Measurements from ENCODE around the gene OR4C16.

DNA sequence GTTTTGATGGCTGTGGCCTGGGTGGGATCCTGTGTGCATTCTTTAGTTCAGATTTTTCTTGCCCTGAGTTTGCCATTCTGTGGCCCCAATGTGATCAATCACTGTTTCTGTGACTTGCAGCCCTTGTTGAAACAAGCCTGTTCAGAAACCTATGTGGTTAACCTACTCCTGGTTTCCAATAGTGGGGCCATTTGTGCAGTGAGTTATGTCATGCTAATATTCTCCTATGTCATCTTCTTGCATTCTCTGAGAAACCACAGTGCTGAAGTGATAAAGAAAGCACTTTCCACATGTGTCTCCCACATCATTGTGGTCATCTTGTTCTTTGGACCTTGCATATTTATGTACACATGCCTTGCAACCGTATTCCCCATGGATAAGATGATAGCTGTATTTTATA lies 620 bp downstream of the OR4C16 start:
- TF ChIP-seq EHMT2 (IDR thresholded peaks at IDR 0.05; ENCODE audit: borderline replicate concordance, low read depth, low read length), result no peak
- TF ChIP-seq, protein P1, sequence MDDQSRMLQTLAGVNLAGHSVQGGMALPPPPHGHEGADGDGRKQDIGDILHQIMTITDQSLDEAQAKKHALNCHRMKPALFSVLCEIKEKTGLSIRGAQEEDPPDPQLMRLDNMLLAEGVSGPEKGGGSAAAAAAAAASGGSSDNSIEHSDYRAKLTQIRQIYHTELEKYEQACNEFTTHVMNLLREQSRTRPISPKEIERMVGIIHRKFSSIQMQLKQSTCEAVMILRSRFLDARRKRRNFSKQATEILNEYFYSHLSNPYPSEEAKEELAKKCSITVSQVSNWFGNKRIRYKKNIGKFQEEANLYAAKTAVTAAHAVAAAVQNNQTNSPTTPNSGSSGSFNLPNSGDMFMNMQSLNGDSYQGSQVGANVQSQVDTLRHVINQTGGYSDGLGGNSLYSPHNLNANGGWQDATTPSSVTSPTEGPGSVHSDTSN (CRISPR knock-in tag; IDR thresholded peaks at IDR 0.05; ENCODE audit: borderline replicate concordance), result no peak
- TF ChIP-seq, protein P2, sequence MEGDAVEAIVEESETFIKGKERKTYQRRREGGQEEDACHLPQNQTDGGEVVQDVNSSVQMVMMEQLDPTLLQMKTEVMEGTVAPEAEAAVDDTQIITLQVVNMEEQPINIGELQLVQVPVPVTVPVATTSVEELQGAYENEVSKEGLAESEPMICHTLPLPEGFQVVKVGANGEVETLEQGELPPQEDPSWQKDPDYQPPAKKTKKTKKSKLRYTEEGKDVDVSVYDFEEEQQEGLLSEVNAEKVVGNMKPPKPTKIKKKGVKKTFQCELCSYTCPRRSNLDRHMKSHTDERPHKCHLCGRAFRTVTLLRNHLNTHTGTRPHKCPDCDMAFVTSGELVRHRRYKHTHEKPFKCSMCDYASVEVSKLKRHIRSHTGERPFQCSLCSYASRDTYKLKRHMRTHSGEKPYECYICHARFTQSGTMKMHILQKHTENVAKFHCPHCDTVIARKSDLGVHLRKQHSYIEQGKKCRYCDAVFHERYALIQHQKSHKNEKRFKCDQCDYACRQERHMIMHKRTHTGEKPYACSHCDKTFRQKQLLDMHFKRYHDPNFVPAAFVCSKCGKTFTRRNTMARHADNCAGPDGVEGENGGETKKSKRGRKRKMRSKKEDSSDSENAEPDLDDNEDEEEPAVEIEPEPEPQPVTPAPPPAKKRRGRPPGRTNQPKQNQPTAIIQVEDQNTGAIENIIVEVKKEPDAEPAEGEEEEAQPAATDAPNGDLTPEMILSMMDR (CRISPR knock-in tag; IDR thresholded peaks at IDR 0.05), result no peak
- TF ChIP-seq POLR2AphosphoS5 (IDR thresholded peaks at IDR 0.05; ENCODE audit: low read depth, low read length), result no peak
- TF ChIP-seq, protein P3, sequence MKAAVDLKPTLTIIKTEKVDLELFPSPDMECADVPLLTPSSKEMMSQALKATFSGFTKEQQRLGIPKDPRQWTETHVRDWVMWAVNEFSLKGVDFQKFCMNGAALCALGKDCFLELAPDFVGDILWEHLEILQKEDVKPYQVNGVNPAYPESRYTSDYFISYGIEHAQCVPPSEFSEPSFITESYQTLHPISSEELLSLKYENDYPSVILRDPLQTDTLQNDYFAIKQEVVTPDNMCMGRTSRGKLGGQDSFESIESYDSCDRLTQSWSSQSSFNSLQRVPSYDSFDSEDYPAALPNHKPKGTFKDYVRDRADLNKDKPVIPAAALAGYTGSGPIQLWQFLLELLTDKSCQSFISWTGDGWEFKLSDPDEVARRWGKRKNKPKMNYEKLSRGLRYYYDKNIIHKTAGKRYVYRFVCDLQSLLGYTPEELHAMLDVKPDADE (CRISPR knock-in tag; IDR thresholded peaks at IDR 0.05), result no peak
- TF ChIP-seq SMARCE1 (IDR thresholded peaks at IDR 0.05; ENCODE audit: borderline replicate concordance), result no peak

Measured in HepG2 (cell line).